ENCODE data around the gene RESF1.

- TF ChIP-seq CTCF (conservative IDR thresholded peaks at IDR 0.05) = no peak
- TF ChIP-seq ZFX (IDR thresholded peaks at IDR 0.05) = no peak
Measured at GRCh38 chr12:31964280-31964679, 5.1 kb downstream of the RESF1 start.

All from C4-2B (cell line).